Right renal cortex interstitium (tissue), 3 donors: ENCODE data around the gene SLC25A26. TPM values are rescaled to one million over a fixed set of nuclear protein-coding genes. Genes with fewer than 3 reads are reported as not detected.

Source experiments
- DNase-seq, 3 donors: peaks; one replicate each; pipeline ENCODE4 v3.0.0-alpha.2; 2013; ENCODE audit warnings: low read depth in 3 of 3, low spot score in 2 of 3
- polyA plus RNA-seq, 3 donors: library from polyadenylated mRNA; unstranded; fragments of 120-200 nt; gene quantifications; one replicate each; pipeline ENCODE4 v1.2.1, GENCODE V29; 2013; ENCODE audit not compliant: insufficient read length in 3 of 3

Gene SLC25A26
- polyA plus RNA-seq, 3 donors, result 21.6 to 29.8 (median 26.0) TPM

DNA sequence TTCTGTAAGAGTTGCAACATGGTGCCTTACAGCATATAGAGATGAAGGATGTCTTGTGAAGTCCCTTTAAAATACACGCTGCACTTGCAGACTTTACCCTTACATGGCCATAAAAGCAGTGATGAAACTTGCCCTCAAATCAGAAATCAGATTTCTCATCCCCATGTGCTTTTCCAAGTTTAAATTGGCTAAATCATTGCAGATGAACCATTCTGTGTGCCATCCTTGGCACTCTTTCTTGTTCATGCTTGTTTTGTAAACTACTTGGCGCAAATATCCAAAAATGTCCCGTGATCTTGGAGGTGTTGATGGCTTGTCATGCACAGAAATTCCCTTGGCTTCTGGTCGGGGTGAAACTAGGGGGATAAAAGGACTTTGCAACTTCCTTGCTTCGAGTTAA lies 144.3 kb downstream of the SLC25A26 start:
- no peak for DNase-seq

DNA sequence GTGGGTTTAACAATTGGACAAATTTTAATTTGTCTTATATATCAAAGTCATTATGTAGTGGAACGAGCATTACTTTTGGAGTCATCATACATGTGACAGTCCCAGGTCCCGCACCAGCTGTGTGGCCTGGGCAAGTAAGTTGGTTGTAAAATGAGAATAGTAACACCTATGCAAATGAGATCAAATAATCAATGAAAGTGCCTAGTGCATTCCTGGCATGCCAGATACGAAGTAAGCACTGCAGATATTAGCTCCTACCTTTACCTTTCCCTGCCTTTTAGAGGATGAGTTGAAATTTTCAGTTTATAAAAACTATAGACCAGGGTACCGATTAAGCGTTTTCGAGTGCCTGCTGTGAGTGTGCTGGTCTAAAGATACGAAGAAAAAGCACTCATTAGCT lies 145.9 kb downstream of the SLC25A26 start:
- DNase-seq, result no peak

DNA sequence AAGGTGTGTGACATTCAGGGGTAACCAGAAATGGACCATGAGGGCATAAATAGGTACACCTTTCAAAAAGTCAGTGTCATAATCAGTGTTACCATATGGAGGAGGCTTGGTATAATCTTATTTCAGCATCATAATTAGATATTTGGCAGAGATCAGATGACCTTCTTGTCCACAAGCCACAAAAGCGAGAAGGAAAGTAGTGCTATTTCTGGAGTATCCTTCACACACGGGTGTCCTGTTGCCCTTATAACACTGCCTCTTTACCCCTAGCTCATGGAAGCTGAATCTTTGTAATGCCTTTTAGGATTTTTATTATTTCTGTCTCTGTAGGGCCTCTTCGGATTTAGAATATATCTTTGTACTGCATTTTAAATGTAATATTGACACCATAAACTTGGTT lies 147.2 kb downstream of the SLC25A26 start:
- no peak for DNase-seq

DNA sequence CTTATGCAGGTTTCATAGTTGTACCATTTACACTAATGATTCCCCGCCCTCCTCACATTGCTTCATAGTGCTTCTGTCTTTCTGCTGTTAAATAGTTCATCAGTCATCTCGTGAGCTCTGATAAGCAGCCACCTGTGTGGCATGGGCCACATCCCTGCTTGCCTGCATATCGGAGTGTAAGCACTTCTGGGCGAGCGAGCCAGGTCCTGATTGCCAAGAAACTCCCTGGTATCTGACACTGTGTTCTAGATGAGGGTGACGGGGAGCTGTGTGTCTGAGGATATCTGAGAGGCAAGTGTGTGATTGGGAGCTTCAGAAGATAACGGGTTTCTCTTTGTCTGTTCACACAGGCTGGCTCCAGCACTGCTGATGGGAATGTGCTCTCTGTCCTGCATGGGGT lies 149.4 kb downstream of the SLC25A26 start:
- DNase-seq, result no peak

DNA sequence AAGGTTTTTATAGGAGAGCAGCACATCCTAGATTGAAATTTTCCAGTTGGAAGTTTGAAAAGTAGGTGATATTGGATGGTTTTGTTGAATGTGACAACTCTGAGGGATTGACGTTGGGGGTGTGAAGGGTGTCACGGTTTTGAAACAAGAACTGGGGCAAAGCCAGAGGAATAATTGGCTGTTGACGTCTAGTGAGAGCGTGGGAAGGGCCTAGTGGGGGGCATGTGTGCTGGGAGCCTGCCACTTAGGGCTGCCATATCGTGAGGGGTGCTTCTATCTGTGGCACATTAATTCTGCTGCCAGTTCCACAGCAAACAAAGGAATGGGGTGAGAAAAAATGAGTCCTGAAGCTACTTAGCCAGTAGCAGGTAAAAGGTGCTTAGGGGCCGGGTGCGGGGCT lies 150.6 kb downstream of the SLC25A26 start:
- no peak for DNase-seq

GRCh38 chr3:66372681-66373350 lies 152.0 kb downstream of the SLC25A26 start:
- no peak for DNase-seq

DNA sequence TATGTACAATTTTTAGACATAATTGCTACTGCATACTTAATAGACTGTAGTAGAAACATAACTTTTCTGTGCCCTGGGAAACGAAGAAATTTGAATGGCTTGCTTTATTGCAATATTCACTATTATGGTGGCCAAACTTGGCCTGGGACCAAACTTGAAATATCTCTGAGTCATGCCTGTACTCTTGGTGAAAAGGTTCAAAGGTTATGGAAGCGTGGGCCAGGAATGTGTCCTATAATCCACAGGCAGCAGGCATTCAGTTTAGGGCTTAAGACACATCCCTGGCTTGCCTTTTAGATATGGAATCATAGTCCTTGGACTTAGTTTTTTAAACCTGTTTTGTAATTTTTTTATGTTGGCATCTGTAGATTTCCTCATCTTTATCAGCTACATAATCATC lies 155.8 kb downstream of the SLC25A26 start:
- no peak for DNase-seq

DNA sequence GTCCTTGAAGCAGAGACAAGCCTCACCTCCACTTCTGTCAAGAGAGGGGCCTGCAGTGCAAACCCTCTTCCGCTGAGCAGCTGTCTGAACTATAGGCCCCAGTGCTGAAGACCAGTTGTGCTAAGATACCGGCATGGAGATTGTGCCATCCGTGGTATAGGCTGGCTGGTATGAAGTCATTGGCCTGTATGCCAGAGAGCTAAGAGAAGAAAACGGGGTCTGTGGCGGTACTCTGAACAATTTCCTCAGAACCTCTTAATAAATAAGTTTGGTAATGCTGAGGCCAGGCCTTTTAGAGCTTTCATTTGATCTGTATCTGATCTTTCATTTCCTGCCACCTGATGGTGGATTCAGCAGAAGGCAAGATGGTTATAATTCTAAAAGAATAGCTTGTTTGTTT lies 157.0 kb downstream of the SLC25A26 start:
- no peak for DNase-seq

GRCh38 chr3:66378256-66378655 lies 157.5 kb downstream of the SLC25A26 start:
- no peak for DNase-seq

DNA sequence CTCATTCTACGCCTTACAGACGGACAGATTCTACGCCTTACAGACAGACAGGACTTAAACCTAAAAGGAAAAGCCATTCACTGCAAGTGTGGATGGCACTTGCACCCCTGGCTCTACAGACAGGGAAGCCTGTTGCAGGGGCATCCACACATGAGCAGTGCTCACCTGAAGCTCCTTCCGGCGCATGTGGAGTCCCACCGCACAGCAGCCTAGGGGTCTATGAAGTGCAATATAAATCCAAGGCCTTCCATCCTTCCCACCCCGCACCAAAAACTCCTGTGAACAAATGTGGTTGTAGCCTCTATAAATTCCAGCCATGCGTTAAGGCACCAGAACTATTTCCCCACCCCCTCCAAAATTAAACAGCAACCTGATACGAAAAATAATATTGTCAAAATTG lies 158.8 kb downstream of the SLC25A26 start:
- no peak for DNase-seq

DNA sequence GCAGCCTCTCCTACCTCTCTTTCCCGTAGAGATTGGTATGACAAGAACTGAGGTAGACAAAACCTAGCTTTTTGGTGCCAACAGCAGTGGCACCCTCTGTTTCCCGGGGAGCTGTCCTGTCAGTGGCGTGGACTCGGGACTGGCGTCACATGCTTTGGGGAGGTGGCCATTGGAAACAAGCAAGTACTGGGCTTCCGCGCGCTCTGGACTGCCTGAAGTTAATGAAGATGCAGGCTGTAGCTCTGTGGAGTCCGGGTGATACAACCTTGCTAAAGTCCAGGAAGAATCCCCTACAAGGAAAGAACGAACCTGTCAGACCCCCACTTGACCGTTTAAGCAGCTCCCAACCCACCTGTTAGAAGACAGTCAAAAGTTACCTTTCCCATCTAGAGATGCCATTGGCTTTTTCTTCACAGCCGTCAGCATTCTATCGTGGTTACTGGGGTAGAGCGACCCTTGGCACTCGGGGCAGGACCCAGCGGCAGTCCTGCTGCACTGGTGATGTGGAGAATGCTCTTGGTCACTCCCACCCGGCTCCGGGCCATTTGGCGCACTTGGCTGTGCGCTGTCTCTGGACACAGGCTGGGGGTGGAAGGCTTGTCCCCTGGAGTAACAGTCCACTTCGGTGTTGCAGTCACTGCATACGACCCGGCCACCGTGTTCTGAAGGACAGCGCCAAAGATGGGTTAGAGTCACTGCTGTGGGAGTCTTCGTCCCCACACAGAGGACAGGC lies 159.6 kb downstream of the SLC25A26 start:
- DNase-seq, result no peak

DNA sequence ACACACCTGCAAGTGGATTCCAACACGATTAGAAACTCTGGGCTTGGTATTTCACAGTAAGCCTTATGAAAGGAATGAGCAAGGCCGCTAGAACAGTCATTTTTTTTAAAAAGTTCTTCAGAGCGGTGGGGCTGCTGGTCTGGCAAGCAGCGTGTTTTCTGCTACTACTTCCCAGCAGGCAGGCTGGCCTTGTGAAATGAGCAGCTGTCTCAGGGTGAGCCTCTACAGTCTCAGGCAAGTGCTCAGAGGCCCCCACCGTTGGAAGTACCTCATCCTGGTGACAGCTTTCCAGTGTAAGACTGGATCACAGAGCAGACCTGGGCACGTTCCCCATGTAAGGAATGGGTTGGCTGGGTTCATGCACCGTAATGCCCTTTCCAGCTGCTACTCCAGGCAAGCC lies 160.8 kb downstream of the SLC25A26 start:
- no peak for DNase-seq

GRCh38 chr3:66382142-66382541 lies 161.3 kb downstream of the SLC25A26 start:
- no peak for DNase-seq

- no peak for DNase-seq
These were observed 162.2 kb downstream of the SLC25A26 start for GRCh38 chr3:66383023-66383422.

- DNase-seq, result no peak
These were observed 163.4 kb downstream of the SLC25A26 start for GRCh38 chr3:66383998-66384745.

DNA sequence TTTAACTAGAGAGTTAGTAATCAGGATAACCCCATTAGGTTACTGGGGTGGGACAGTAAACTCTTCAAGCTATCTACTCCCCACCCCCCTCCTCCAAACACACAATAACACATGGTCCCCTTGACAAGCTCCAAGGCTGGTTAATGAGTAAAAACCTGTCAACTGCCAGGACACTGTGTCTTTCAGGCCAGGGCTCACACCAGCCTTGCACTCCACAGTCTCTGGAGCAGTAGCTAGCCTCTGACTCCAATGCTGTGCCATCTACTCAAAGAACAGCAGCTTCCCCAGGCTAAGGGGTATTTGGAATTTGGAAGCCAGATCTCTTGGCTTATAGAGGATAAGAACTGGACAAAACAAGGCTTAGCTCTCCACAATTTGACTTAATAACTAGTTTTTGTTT lies 164.3 kb downstream of the SLC25A26 start:
- no peak for DNase-seq

GRCh38 chr3:66386011-66386924 lies 165.5 kb downstream of the SLC25A26 start:
- no peak for DNase-seq

DNA sequence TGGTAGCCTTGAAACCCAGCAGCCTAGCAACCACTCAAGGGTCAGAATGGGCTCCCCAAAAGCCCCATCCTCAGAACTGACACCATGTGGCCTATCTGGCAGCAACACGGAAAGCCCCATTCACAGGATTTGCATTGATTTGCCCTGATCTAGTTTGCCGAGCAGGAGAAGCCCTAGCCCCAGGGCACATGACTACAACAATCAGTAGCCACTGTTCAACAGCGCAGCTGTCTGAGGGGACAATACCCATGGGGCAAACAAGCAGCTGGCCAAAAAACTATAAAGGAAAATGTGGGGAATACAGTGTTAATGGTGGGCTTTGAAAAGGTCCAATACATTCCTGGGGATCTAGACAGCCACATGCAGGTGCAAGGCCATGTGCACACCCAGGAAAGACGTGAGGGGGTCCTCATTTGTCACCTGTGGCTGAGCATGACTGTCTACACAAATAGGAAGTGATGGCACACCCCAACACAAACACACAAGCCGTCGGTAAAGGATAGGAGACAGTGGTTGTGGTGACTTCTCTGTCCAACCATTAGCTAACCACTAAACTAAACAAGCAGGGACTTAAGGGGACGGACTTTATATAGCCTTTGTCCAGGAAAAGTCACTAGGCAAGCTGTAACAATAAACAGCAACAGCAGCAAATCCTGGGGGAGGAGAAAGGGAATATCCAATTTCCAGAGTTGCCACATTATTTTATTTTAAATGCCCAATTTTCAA lies 166.3 kb downstream of the SLC25A26 start:
- DNase-seq, result no peak

DNA sequence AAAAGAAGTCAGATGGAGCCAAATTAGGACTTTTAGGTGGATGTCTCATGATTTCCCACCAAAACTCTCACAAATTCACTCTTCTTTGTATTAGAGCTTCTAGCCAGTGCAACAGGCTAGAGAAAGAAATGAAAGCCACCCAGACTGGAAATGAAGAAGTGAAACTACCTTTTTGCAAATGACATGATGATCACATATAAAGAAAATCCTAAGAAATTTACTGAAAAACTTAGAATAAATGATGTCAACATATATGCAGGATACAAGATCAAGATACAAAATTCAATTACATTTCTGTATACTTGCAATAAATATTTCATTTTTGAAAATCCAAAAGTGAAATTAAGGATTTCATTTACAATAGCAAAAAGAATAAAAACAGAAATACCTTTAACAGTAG lies 169.2 kb downstream of the SLC25A26 start:
- DNase-seq, result no peak

DNA sequence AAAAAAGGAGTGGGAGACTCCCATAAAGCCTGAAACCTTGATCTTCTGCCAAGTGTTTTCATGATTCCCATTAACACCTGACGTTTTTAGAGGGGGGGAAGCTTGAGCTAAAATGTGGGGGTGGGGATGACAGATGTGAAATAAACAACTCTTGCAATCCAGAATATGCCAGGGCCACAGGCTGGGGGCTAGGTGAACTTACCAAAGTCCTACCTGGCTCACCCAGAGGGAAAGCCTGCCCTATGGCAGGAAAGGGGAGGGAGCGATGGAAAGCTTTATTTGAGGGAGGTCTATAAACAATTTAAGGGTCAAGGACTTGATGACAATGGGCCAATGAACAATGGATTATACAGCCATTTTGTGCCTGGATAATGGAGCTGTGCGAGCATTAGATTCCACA lies 171.7 kb downstream of the SLC25A26 start:
- DNase-seq, result no peak
